A673 (cell line): Measurements from ENCODE around the gene TNFAIP2. TPM values are rescaled to one million over a fixed set of nuclear protein-coding genes. Genes with fewer than 3 reads are reported as not detected.

Source experiments
- BruUV-seq: library from RNA; stranded (reverse); fragments of 400-500 nt; replicated peaks from 2 replicates; lab custom pipeline; 2021; lab: Mats Ljungman, UMichigan
- CTCF ChIA-PET: fragments of 300-600 bp; sonication (Branson Sonifier 250); formaldehyde crosslinking; loops from one replicate; lab custom pipeline; 2022; ENCODE audit warnings: antibody characterized with exemption; lab: Charles Lee
- POLR2A ChIA-PET: fragments of 300-600 bp; sonication (Branson Sonifier 250); formaldehyde crosslinking; loops from one replicate; lab custom pipeline; 2022; ENCODE audit warnings: antibody characterized with exemption; ENCODE audit not compliant: low non-redundant PET; lab: Charles Lee
- DNase-seq: peaks from one replicate; pipeline ENCODE4 v3.0.0-alpha.2; 2015; ENCODE audit warnings: low spot score
- H3K27ac ChIP-seq: fragments of 200-600 bp; sonication (generic); 2 replicates; pipeline ENCODE4 v1.5.1; 2016; ENCODE audit warnings: mixed run types, low read depth, mild to moderate bottlenecking, mixed read lengths, antibody characterized with exemption, low read length; ENCODE audit not compliant: poor library complexity, severe bottlenecking
- H3K27me3 ChIP-seq: fragments of 200-600 bp; sonication (generic); replicated peaks from 2 replicates; pipeline ENCODE4 v1.6.1; 2017; ENCODE audit warnings: mixed run types, low read depth, mild to moderate bottlenecking, mixed read lengths, antibody characterized with exemption, low read length; ENCODE audit not compliant: insufficient read depth, poor library complexity
- H3K36me3 ChIP-seq: fragments of 200-600 bp; sonication (generic); 2 replicates; pipeline ENCODE4 v1.6.1; 2016; ENCODE audit warnings: mixed run types, mild to moderate bottlenecking, mixed read lengths, antibody characterized with exemption, low read length; ENCODE audit not compliant: insufficient read depth, poor library complexity, severe bottlenecking
- H3K4me1 ChIP-seq: fragments of 200-600 bp; sonication (generic); 2 replicates; pipeline ENCODE4 v1.6.1; 2017; ENCODE audit warnings: mixed run types, mild to moderate bottlenecking, mixed read lengths, antibody characterized with exemption, low read length; ENCODE audit not compliant: insufficient read depth, poor library complexity, severe bottlenecking
- H3K4me3 ChIP-seq: fragments of 200-600 bp; sonication (generic); 2 replicates; pipeline ENCODE4 v1.5.1; 2016; ENCODE audit warnings: low read depth, mixed run types, mild to moderate bottlenecking, mixed read lengths, low read length; ENCODE audit not compliant: poor library complexity, severe bottlenecking
- H3K9me3 ChIP-seq: fragments of 200-600 bp; sonication (generic); 2 replicates; pipeline ENCODE4 v1.6.1; 2016; ENCODE audit warnings: mixed run types, low read depth, mild to moderate bottlenecking, mixed read lengths, antibody characterized with exemption, low read length; ENCODE audit not compliant: poor library complexity, severe bottlenecking
- EZH2 ChIP-seq: fragments of 200-600 bp; sonication (generic); IDR thresholded peaks from 2 replicates; pipeline ENCODE4 v1.6.1; 2017; ENCODE audit warnings: borderline replicate concordance, low read depth, mild to moderate bottlenecking, mixed read lengths, antibody characterized with exemption, low read length; ENCODE audit not compliant: poor library complexity, severe bottlenecking
- intact Hi-C: fragments of 100-400 bp; cut with micrococcal nuclease; formaldehyde crosslinking; loops from one replicate; pipeline ENCODE4 v1.10.0; 2022; ENCODE audit not compliant: unreplicated experiment
- total RNA-seq: library from RNA; stranded (reverse); gene quantifications from 2 replicates; pipeline ENCODE4 v1.2.3, GENCODE V29; 2021
- TF ChIP-seq, protein P1 (sequence below): fragments of 300-800, 200-600 bp; sonication (generic); conservative IDR thresholded peaks from 2 replicates; pipeline ENCODE4 v1.5.1; 2017; ENCODE audit warnings: low read depth, mild to moderate bottlenecking, antibody characterized with exemption, low read length, moderate library complexity, mixed read lengths

TNFAIP2 gene
- total RNA-seq, 1 experiment from 2014 or later = 5.5 TPM

DNA sequence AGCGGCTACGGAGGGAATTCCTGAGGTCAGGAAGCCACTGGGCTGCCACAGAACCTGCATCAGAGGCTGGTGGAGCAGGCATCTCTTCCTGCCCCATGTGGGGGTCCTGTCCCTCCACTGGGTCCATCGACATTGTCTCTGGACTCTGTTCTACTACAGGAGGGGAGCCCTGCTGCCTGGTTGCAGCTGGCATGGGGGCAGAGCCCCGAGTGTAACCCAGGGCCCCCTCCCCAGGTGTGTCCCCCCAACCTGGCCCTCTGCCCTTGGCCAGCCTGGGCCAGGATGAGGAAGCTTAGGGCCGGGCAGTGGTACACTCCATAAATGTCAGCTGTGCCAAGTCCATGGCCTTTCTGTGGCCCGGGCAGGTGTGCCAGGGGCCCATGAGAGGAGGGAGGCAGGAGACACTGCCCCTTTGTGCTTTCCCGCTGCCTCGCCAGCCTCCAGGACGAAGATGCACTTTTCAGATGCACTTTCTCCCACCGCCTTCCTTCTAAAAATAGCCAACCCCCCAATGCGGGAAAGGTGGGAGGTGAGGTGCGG lies 32.7 kb upstream of the TNFAIP2 start:
- no TSS peak for BruUV-seq
- intact Hi-C loops = no loop called here
- H3K4me3 ChIP-seq = peak overlapping the region; percentile 46
- H3K27ac ChIP-seq = no peak overlapping the region
- no peaks in the 10 kb centered on the region for H3K27me3 ChIP-seq
- no peaks in the 10 kb centered on the region for H3K9me3 ChIP-seq
- TF ChIP-seq, protein P1, sequence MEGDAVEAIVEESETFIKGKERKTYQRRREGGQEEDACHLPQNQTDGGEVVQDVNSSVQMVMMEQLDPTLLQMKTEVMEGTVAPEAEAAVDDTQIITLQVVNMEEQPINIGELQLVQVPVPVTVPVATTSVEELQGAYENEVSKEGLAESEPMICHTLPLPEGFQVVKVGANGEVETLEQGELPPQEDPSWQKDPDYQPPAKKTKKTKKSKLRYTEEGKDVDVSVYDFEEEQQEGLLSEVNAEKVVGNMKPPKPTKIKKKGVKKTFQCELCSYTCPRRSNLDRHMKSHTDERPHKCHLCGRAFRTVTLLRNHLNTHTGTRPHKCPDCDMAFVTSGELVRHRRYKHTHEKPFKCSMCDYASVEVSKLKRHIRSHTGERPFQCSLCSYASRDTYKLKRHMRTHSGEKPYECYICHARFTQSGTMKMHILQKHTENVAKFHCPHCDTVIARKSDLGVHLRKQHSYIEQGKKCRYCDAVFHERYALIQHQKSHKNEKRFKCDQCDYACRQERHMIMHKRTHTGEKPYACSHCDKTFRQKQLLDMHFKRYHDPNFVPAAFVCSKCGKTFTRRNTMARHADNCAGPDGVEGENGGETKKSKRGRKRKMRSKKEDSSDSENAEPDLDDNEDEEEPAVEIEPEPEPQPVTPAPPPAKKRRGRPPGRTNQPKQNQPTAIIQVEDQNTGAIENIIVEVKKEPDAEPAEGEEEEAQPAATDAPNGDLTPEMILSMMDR = no peak
- peaks cover 3% of the 10 kb centered on the region for H3K4me1 ChIP-seq
- ChIA-PET CTCF (interaction anchor here (0.9 kb wide), 1 partner anchor 14 kb away, joined by 3 read pairs; no protein-coding TSS in a partner anchor), POLR2A (no interaction called here)
- H3K36me3 ChIP-seq = no peaks in the 10 kb centered on the region
- DNase-seq = no peak

DNA sequence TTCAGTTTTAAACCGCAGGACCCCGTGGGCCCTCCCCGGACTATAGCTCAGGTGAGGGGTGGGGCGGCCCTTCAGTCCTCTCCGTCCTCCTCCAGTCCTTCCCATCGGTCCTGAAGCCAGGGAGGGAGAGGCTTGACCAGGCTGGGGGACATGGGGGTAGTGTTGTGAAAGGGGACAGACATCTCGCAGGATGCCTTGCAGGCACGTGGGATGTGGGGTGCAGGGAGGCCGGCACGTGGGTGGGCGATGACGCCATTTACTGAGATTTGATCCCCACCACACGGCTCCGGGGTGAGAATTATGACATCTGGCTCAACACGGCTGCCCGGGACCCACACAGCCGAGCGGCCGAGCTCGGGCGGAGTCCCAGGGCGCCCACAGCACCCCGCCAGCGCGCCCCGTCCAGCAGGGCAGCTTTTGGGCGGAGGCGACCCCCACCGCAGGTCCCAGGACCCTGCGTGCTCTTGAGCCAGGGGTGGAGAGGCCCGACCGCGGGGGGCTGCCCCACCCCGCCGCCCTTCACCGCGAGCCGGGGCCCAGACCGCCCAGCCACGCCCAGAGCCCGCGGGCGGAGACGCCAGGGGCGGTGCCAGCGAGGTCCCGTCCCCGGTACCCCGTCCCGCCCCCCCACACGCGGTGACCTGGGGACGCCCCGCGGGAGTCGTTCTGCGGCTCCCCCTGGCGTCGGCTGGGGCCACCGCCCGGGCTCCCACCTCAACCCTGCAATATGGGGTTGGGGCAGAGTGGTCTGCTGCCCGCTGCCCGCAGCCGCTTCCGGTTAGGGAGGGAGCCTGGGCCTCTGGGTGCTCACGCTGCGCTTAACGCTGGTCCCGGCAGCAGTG lies 32.0 kb upstream of the TNFAIP2 start:
- Histone ChIP-seq H3K27me3 (no peaks in the 10 kb centered on the region), H3K27ac (no peak overlapping the region), H3K36me3 (no peaks in the 10 kb centered on the region), H3K4me3 (peak overlapping the region; percentile 46), H3K4me1 (peaks cover 3% of the 10 kb centered on the region), H3K9me3 (no peaks in the 10 kb centered on the region)
- no TSS peak for BruUV-seq
- TF ChIP-seq EZH2 = no peak
- TF ChIP-seq, protein P1 = peak; percentile 57
- CTCF ChIA-PET = interaction anchor here (0.9 kb wide), 1 partner anchor 14 kb away, joined by 3 read pairs; no protein-coding TSS in a partner anchor
- peak; percentile 67 for DNase-seq
- intact Hi-C loops = no loop called here
- POLR2A ChIA-PET = no interaction called here

DNA sequence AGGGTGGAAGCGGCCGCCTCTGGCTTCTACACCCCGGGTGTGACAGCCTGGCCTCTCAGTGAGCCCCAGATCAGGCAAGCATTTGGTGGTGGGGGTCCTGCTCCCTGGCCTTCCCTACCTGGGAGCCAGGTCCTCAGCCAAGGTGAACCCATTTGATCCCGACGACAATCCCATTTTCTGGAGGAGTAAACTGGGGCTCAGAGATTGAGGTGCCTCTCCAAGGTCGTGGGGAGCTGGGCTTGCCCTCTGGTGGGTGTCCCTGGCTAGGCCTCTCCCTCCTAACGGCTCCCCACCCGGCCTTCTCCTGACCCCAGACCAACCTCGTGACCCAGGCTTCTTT lies 31.4 kb upstream of the TNFAIP2 start:
- DNase-seq = no peak
- POLR2A ChIA-PET = no interaction called here
- BruUV-seq = no TSS peak
- no peaks in the 10 kb centered on the region for H3K9me3 ChIP-seq
- H3K4me3 ChIP-seq = peak overlapping the region; percentile 46
- H3K4me1 ChIP-seq = peaks cover 3% of the 10 kb centered on the region
- CTCF ChIA-PET = no interaction called here
- no peak overlapping the region for H3K27ac ChIP-seq
- no peaks in the 10 kb centered on the region for H3K36me3 ChIP-seq
- H3K27me3 ChIP-seq = no peaks in the 10 kb centered on the region
- intact Hi-C loops = no loop called here
- TF ChIP-seq EZH2 = no peak
- TF ChIP-seq, protein P1 = 0 out of 2 replicates have a peak, but pooled peaks have one; percentile 9
